Glomerular endothelial cell (primary cell): ENCODE measurements around the gene ZNF329. TPM values are rescaled to one million over a fixed set of nuclear protein-coding genes. Genes with fewer than 3 reads are reported as not detected.
"Not testable (repeated sequence)": the region's sequence is repeated elsewhere in the genome, so short reads cannot be mapped to it uniquely, and the experiment has no call there.

Experiments
- DNase-seq: peaks from one replicate; pipeline ENCODE4 v3.0.0-alpha.2; 2011; ENCODE audit warnings: low read depth, low spot score; ENCODE audit errors: extremely low read depth
- total RNA-seq: library from RNA; depleted of rRNA; stranded (reverse); fragments of >200 nt; gene quantifications from 2 replicates; pipeline ENCODE4 v1.2.3, GENCODE V29; 2015

The ZNF329 gene
- total RNA-seq, result 8.5 and 11.7 TPM in 2 replicates

GRCh38 chr19:58150328-58150921, at the start of gene ZNF329:
ZNF329 (minus strand) TSS chr19:58150789; CDS start chr19:58129503, 21,286 bp downstream.
- DNase-seq, result no peak

DNA sequence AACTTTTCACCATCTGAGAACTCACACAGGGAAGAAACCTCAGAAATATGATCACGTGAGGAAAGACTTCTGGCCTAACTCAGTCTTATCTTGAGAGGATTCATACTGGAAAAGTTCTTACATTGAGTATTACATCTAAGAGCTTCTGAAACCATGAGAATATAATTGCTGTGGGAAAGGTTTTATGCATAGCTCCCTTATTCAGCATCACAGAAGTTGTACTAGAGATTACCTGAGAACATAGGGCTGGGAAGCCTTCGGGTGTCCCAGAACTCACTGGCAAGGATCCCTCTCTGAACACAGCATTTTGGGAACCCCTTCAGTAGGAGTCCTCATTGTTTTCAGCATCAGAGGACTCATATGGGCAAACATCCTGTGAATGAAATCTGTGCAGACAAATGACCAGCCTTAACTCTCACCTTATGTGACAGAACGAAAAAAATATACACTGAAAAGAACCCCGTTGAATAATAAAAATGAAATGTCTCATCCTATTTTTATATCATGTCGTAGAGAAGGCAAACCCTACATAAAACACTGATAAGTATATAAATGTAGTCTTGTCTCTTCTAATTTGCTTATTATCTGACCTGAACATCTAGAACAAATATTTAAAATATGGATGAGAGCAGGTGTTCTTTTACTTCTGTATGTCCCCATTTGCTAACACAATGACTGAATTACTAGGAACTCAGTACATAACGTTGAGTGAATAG, 46.5 kb upstream of the ZNF329 start:
- DNase-seq, result no peak

DNA sequence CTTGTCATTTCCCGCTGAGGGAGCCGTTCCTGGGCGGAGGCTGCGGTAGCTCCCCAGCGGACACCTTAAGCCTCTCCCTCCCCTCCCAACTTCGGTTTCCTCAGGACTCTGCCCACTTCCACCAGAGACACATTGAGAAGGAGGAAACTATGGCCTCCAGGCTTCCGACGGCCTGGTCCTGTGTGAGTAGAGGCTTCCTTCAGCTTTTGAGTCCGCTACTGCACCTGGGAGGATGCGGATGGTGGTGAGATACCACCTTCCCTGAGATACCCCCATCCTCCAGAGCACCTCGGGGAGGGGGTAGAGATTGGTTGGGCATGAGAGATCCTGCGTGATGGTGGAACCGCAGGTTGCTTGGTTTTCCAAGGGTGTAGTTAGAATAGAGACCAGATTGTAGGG, 33.2 kb upstream of the ZNF329 start:
- DNase-seq, result no peak

DNA sequence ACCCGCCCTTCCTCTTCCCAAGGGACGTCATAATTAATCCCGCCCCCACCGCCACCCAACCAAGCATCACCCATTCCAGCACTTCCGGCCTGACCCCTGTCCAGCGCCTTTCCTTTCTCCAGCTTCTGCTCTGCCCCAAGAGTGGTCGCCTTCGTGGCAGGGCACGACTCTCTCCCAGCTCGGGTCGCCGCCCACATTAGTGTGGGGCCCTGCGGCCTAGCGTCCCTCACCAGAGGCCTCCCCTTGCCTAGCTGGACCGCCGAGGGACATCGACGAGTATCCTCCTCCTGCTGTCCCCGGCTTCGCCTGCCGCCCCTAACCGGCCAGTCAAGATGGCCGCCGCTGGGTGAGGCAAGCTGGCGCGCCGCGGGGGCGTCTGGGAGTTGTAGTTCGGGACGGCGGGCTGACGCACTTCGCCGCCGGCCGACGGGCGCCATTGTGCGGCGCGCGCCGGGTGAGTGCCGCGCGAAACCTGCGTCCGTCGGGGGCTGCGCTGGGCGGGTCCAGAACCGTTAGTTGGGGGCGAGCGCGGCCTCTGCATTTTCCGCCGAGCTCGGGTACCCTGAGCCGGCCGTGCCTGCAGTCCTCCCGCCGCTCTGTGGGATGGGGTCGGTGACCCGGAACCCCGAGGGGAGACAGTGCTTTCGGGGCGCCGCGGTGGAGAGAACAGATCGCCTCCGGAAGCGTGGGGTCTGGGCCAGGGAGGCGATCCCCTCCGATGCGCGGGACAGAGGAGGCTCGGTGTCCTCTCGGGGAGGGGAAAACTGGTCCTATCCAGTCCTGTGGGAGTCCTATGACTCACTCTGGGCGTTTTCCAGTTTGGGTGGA, 32.6 kb upstream of the ZNF329 start, which contains the start of gene ZNF274:
Gene ZNF274, plus strand, starts transcription at position 73 of the 828 bp plus-strand sequence. CDS start 905 bp downstream, outside the sequence.
- DNase-seq, result no peak

- no peak for DNase-seq
Measured at GRCh38 chr19:58182577-58182988, 32.0 kb upstream of the ZNF329 start.

DNA sequence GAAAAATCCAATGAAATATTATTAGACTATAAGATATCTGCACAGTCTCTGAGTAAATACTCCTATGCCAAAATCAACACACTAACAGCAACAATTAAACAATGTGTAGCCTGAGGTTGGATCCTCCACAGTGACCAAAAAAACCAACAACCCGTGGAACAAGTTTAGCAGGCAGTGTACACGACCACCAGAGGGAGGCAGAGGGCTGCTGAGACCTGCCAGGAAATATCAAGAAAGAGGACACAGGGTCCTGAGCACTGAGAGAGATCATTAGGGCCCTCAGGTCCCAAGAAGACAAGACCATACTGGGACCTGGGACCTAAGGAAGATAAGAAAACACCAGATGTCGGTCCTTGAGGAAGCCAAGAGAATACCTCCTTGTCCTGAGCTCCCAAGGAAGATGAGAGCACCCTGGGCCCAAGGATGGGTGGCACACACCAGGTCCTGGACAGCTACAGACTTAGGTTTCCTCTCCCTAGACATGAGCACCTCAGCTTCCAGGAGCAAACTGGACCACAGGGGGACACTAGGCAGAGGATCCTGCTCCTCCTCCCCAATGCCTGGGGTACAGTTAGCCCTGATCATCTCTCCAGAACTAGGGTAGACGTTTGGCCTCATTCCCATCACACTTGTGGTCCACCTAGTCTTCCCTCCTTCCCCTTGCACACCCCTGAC, 31.4 kb upstream of the ZNF329 start:
- no peak for DNase-seq

DNA sequence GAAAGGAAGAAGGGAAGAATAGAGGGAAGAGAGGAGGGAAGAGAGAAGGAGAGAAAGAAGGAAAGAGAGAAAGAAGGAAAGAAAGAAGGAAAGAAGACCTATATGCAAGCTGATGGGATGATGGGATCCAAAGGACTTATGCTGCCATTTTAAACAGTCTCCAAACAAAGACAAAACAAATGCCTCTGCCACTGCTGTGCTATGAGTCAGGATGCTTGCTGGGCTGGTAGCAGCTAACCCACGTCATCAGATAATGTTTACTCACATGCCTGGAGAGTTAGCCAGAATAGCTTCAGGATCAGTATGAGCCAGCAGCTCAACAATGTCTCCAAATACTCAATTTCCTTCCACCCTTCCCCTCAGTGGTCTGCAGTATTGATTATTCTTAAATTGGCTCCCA, 20.3 kb upstream of the ZNF329 start:
- DNase-seq, result no peak

DNA sequence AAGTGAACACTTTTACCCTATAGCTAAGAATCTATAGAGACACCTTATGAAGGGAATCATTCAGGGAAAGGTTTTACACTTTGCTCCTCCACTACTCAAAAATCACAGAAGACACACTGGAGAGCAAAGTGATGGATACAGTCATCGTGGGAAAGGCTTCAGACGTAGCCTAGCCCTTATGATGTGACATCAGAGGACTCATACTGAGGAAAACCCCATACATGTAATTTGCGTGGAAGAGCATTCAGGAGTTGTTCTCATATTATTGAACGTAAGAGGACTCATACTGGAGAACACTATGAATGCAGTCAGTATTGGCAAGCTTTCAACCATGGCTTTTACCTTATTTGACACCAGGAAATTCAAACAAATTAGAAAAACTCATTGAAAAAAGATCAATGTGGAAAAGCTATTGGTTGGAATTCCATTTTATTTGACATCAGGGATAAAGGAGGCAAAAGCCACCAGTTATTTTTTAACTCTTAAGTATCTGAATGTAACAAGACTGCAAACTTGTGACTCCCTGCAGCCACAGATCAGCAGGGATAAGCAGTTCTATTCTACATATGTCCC, 16.2 kb upstream of the ZNF329 start:
- no peak for DNase-seq

DNA sequence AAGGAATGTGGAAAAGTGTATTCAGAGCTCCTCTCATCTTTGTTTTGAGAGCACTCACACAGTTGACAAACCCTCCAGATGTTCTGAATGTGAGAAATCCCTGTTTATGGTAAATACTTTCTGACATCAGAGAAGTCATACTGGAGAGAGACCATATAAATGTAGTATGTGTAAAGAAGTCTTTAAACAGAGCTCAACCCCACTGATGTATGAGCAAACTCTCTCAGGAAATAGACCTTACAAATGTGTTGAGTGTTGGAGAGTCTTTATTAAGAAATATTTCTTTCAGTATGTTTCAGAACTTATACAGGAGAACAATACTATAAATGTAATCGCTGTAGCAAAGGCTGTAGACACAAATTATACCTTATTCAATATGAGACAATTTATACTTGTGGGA, 15.7 kb upstream of the ZNF329 start:
- no peak for DNase-seq

DNA sequence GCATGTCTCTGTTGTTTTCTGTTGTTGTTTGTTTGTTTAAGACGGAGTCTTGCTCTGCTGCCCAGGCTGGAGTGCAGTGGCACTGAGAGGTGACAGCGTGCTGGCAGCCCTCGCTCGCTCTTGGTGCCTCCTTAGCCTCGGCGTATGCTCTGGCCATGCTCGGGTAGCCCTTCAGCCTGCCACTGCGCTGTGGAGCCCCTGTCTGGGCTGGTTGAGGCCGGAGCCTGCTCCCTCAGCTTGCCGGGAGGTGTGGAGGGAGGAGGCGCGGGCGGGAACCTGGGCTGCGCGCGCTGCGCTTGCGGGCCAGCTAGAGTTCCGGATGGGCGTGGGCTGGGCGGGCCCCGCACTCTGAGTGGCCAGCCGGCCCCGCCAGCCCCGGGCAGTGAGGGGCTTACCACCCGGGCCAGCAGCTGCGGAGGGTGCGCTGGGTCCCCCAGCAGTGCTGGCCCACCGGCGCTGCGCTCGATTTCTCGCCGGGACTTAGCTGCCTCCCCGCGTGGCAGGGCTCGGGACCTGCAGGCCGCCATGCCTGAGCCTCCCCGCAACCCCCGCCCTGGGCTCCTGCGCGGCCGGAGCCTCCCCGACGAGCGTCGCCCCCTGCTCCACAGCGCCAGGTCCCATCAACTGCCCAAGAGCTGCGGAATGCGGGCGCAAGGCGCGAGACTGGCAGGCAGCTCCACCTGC, 6.6 kb upstream of the ZNF329 start:
- no peak for DNase-seq

GRCh38 chr19:58154679-58155648, 4.4 kb upstream of the ZNF329 start:
- DNase-seq, result peak; percentile 64

GRCh38 chr19:58154287-58154678, 3.7 kb upstream of the ZNF329 start:
- no peak for DNase-seq

DNA sequence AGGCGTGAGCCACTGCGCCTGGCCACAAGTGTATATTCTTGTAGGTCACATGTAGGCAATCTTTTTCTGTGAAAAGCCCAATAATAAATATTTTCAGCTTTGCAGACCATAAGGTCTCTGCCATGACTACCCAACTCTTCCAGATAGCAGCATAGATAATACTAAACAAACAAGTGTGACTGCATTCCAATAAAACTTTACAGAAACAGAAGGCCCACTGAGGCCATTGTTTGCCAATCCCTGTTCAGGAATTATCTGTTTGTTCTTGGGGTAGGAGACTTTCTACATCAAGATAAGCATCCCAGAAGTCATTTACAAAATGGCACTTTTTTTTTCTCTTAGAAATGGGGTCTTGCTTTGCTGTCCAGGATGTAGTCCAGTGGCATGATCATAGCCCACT, 2.8 kb upstream of the ZNF329 start:
- no peak for DNase-seq

DNA sequence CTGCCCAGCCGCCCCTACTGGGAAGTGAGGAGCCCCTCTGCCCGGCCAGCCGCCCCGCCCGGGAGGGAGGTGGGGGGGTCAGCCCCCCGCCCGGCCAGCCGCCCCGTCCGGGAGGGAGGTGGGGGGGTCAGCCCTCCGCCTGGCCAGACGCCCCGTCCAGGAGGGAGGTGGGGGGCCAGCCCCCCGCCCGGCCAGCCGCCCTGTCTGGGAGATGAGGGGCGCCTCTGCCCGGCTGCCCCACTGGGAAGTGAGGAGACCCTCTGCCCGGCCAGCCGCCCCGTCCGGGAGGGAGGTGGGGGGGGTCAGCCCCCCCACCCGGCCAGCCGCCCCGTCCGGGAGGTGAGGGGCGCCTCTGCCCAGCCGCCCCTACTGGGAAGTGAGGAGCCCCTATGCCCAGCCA, 3.1 kb downstream of the ZNF329 start:
- not testable (repeated sequence) for DNase-seq

- no peak for DNase-seq
Measured at GRCh38 chr19:58145849-58146248, 4.7 kb downstream of the ZNF329 start.

DNA sequence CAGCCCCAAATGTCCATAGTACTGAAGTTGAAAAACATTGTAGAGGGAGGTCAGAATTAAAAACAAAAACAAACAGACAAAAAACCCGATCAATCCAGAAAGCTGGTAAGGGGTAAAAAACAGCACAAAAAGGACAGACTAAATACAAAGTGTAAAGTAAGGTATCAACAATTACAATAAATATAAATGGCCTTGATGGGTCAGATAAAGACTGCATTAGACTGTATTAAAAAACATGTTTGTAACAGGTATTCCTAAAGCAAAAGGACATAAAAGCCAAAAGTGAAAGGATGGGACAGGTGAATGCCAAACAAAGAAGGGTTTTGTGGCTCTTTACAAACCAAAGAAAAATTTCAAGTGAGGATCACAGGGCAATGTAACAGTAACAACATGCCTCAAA, 16.3 kb downstream of the ZNF329 start:
- no peak for DNase-seq

GRCh38 chr19:58129284-58129683, 21.3 kb downstream of the ZNF329 start:
- no peak for DNase-seq

DNA sequence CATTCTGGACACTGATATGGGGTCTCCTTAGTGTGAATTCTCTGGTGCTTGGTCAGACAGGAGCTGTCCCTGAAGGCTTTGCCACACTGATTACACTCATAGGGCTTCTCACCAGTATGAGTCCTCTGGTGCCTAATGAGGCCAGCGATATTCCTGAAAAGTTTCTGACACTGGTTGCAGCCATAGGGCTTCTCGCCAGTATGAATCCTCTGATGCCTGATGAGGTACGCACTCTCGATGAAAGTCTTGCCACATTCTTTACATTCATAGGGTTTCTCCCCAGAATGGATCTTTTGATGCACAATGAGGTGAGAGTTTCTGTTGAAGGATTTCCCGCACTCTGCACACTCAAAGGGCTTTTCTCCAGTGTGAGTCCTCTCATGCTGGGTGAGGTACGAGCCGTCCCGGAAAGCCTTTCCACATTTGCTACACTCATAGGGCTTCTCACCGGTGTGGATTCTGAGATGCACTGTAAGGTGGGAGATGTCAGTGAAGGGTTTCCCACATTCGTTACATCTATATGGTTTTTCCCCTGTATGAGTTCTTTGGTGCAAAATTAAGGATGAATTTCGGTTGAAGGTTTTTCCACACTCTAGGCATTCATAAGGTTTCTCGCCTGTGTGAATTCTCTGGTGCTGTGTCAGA, 22.4 kb downstream of the ZNF329 start:
- DNase-seq, result no peak
